PFSK-1 (cell line): Measurements from ENCODE around the gene NRCAM.

Source experiments
- POLR2AphosphoS5 ChIP-seq: IDR thresholded peaks from 2 replicates; pipeline ENCODE4 v1.6.1; 2012; ENCODE audit warnings: low read depth, mild to moderate bottlenecking, control low read depth, low read length, moderate library complexity
- TAF1 ChIP-seq: IDR thresholded peaks from 2 replicates; pipeline ENCODE4 v1.6.1; 2012; ENCODE audit warnings: low read length, control low read depth, borderline replicate concordance; ENCODE audit not compliant: insufficient read depth
- TF ChIP-seq, protein P1 (sequence below), 2 experiments: IDR thresholded peaks; 2 replicates each; pipeline versions ENCODE4 v1.6.1 to v1.8.0; 2011 to 2012; ENCODE audit warnings: low read depth in 2 of 2, low read length in 2 of 2, control low read depth in 1 of 2, inconsistent platforms in 1 of 2, mild to moderate bottlenecking in 1 of 2, moderate library complexity in 1 of 2; ENCODE audit not compliant: insufficient read depth in 1 of 2

DNA sequence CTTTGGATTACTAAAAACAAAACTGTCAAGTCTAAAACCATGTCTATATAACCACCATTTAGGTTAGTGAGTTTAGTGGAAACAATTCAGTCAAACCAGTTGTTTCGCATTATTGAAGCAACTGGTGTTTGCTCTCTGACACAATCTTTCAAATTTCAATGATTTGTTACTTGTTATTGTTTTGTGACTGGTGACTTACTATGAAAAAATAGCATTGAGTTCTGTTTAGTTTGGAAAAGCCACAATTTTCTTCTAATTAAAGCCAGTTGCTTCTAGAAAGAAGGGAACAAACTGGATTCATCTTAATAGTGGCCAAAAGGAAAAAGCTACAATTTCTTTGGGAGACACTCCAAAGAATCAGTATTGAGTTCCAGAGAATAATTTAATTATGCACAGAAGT is 356.5 kb downstream of the NRCAM start:
- TF ChIP-seq POLR2AphosphoS5 (no peak), TAF1 (no peak)
- TF ChIP-seq, protein P1, sequence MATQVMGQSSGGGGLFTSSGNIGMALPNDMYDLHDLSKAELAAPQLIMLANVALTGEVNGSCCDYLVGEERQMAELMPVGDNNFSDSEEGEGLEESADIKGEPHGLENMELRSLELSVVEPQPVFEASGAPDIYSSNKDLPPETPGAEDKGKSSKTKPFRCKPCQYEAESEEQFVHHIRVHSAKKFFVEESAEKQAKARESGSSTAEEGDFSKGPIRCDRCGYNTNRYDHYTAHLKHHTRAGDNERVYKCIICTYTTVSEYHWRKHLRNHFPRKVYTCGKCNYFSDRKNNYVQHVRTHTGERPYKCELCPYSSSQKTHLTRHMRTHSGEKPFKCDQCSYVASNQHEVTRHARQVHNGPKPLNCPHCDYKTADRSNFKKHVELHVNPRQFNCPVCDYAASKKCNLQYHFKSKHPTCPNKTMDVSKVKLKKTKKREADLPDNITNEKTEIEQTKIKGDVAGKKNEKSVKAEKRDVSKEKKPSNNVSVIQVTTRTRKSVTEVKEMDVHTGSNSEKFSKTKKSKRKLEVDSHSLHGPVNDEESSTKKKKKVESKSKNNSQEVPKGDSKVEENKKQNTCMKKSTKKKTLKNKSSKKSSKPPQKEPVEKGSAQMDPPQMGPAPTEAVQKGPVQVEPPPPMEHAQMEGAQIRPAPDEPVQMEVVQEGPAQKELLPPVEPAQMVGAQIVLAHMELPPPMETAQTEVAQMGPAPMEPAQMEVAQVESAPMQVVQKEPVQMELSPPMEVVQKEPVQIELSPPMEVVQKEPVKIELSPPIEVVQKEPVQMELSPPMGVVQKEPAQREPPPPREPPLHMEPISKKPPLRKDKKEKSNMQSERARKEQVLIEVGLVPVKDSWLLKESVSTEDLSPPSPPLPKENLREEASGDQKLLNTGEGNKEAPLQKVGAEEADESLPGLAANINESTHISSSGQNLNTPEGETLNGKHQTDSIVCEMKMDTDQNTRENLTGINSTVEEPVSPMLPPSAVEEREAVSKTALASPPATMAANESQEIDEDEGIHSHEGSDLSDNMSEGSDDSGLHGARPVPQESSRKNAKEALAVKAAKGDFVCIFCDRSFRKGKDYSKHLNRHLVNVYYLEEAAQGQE (IDR thresholded peaks at IDR 0.05; ENCODE audit: insufficient read depth in 1 of 2, low read depth in 2 of 2, low read length in 2 of 2) = no peak
